Measurements from ENCODE around the gene SP140L.

DNA sequence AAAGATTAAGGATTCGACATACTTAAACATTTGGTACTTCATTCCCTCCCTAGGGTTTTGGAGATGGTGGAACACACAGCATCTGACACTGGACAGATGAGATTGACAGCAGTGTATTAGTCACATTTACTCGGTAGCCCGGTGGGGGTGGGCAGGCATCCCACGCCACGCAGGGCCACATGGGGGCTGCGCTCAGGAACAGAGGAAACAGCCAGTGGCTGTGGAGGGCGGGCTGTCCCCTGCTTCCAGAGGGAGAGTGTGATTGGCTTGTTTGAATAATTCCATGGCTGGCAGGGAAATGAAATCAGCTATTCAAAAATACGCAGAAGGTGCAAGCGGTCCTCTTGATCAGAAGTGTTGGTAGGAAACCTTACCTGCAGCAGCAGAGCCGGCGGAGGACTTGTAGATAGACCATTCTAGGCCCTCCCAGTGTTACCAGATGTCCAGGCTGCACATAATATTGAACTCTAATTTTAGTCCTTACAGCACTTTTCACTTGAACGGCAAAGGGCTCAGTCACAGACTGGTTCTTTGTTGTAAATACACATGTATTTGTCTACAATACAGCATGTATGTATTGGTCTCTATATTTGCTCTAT, 18.5 kb upstream of the SP140L start:
- TF ChIP-seq, protein P1, sequence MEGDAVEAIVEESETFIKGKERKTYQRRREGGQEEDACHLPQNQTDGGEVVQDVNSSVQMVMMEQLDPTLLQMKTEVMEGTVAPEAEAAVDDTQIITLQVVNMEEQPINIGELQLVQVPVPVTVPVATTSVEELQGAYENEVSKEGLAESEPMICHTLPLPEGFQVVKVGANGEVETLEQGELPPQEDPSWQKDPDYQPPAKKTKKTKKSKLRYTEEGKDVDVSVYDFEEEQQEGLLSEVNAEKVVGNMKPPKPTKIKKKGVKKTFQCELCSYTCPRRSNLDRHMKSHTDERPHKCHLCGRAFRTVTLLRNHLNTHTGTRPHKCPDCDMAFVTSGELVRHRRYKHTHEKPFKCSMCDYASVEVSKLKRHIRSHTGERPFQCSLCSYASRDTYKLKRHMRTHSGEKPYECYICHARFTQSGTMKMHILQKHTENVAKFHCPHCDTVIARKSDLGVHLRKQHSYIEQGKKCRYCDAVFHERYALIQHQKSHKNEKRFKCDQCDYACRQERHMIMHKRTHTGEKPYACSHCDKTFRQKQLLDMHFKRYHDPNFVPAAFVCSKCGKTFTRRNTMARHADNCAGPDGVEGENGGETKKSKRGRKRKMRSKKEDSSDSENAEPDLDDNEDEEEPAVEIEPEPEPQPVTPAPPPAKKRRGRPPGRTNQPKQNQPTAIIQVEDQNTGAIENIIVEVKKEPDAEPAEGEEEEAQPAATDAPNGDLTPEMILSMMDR (IDR thresholded peaks at IDR 0.05; ENCODE audit: low read length) = no peak
- no peak for TF ChIP-seq EZH2 (IDR thresholded peaks at IDR 0.05; ENCODE audit: borderline replicate concordance, low read length)
